Fibroblast of skin of left biceps (primary cell): ENCODE results near the gene VPS45.
A peak's percentile ranks its signal among the peaks of the same experiment; 100 is the strongest.
"Not testable (repeated sequence)": the region's sequence is repeated elsewhere in the genome, so short reads cannot be mapped to it uniquely, and the experiment has no call there.

ENCODE experiments used
- DNase-seq, 2 experiments: peaks; one replicate each; pipeline ENCODE4 v3.0.0-alpha.2; 2013; ENCODE audit warnings: low read depth in 2 of 2

The VPS45 gene

DNA sequence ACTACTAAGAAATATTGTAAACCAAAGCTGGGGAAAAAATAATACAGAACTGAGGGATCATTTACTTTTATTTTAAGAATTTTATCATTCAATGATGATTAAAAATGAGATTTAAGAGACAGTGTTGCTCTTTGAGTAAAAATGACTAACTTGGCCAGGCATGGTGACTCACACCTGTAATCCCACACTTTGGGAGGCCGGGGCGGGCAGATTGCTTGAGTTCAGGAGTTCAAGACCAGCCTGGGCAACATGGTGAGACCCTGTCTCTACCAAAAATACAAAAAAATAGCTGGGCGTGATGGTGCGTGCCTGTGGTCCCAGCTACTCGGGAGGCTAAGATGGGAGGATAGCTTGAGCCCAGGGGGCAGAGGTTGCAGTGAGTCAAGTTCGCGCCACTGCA is 60.3 kb downstream of the VPS45 start:
- DNase-seq = no peak

DNA sequence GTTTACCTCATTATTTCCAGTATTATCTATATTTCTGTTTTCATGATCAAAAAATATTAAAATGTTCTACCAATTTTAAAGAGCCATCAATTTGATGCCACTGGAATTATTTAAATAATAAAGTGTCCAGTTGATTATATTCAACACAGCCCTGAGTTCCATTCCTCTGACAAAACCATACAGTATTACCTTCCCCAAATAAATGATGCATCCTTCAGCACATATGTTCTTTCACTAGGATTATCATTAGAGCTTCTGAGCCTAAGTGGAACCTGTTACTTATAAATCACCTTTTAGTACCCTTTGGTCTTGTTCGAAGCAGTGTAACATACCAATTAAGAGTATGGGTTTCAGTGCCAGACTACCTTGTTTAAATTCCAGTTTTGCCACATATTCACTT is 64.8 kb downstream of the VPS45 start:
- DNase-seq = no peak

DNA sequence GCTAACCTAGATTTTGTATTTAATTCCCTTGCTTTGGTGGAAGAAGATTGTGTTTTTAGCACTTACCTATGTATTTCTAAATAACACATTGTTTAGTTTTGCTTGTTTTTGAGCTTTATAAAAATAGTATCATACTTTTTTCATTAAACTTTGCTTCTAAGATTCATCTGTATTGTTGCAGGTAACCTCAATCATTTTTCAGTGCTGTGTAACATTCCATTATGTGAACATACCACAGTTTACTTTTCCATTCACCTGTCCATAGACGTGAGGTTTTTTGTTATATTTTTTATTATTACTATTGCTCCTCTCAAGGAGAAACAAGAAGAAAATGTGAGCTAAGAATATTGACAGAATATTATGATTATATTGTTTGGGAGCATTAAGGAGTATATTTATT is 67.0 kb downstream of the VPS45 start:
- DNase-seq = no peak

DNA sequence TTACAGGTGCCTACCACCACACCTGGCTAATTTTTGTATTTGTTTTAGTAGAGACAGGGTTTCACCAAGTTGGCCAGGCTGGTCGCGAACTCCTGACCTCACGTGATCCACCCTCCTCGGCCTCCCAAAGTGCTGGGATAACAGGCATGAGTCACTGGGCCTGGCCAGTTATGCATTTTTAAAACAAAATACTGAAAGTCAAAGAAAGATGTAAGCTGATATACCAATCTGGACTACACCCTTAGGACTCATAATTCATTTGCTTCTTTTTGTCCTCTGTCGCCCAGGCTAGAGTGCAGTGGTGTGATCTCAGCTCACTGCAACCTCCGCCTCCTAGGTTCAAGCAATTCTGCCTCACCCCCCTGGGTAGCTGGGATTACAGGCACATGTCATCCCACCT is 67.8 kb downstream of the VPS45 start:
- DNase-seq = not testable (repeated sequence)

DNA sequence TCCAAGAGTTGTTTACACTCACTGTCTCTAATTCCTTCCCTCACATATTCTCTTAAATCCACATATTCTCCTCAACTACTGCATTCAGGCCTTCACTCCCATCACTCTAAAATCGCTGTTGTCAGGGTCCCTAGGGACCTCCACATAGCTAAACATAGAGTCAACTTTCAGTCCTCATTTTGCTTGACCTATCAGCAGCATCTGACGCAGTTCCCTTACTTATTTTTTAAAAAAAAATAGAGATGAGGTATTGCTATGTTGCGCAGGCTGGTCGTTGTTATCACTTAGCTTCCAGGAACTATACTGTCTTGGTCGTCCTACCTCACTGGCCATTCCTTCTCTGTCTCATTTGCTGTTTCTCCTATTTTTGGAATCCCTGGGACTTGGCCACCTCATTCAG is 70.5 kb downstream of the VPS45 start:
- DNase-seq = no peak

- DNase-seq = no peak
Observed at GRCh38 chr1:150141452-150141851, 73.9 kb downstream of the VPS45 start.

DNA sequence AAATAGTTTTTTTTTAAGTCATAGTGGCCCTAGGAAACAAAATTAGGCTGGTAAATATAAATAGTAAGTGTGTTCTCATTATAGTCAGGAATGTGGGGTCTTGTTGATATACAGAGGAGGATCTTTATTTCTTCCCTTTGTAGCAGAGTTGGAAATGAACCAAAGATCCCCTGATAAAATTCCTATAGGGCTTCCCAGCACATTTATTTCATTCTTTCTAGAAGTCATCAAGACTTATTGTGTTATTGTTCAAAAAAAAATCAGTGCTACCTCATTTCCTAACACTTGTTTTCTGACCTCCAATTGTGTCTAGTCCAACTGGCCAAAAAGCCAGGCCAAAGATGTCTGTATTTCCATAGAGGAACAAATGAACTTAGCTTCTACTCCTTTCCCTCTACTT is 74.5 kb downstream of the VPS45 start:
- DNase-seq = no peak

GRCh38 chr1:150144606-150145005 is 77.0 kb downstream of the VPS45 start:
- DNase-seq = no peak

DNA sequence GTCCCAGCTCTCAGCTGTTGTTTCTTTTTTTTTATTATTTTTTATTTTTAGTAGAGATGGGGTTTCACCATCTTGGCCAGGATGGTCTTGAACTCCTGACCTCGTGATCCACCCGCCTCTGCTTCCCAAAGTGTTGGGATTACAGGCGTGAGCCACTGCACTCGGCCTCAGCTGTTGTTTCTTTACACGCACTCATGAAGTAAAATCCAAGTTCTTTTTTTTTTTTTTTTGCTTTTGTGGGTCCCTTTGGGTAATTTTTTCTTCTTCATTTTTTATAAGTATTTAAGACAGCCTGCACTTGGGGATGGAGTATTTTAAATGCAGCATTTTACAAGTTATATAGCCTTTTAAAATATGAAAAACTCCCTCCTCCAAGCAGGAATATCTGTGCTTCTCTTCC is 78.4 kb downstream of the VPS45 start:
- DNase-seq = not testable (repeated sequence)

DNA sequence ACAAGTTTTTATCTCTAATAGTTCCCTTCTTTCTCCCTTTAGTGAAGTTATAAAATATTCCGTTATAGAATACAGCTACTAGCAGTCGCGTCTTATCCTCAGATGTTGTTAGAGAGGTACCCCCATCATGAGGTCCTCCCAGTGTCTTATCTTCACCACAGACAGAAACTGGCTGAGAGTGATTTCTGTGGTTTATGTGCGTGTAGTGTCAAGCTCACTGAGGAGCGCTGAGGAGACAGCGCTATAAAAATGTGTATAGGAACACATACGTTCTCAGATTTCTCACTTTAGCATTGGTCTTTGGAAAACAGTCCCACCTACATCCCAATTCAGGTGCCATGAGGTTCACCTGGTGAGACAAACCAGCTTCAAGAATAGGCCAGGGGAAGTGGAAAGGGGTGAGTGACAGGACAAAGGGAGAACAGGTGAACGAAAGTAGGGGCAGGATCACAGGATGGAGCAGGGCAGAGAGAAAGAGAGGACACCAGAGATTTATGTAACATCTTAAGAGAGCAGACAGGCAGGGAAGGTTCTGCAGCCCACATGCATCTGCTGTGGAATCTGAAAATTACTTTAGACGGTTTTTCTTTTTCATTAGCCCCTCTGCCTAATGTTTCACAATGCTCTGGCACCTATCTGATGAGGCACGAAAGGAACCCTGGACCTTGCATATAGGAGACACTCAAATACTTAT is 79.4 kb downstream of the VPS45 start:
- DNase-seq = no peak

DNA sequence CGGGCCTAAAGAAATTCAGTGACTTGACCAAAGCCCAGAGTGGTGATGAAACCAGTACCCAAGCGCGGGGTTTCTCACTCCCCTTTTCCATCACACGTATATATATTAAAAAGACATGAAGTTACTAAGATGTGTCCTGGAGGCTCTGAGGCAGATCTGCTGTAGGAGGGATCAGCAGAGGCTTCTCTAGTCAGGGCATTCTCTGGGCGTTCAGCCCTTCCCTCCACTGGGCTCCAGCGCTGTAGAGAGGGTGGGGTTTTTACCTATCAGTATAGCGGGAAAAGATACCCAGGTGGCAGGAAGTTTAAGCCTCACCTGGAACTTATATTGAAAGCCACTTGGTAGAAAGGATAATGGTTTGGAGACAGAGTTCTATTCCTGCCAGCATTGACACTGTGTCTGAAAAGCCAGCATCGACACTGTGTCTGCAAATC is 81.3 kb downstream of the VPS45 start:
- DNase-seq = no peak

- peak; percentile 67 to 69 for DNase-seq
Observed at GRCh38 chr1:150149271-150150132, 81.9 kb downstream of the VPS45 start, which contains the start of gene PLEKHO1. Gene PLEKHO1, plus strand, starts transcription at chr1:150149916. Its CDS starts 342 bp downstream, at chr1:150150258.

GRCh38 chr1:150150133-150151021 is 82.8 kb downstream of the VPS45 start:
- no peak for DNase-seq

DNA sequence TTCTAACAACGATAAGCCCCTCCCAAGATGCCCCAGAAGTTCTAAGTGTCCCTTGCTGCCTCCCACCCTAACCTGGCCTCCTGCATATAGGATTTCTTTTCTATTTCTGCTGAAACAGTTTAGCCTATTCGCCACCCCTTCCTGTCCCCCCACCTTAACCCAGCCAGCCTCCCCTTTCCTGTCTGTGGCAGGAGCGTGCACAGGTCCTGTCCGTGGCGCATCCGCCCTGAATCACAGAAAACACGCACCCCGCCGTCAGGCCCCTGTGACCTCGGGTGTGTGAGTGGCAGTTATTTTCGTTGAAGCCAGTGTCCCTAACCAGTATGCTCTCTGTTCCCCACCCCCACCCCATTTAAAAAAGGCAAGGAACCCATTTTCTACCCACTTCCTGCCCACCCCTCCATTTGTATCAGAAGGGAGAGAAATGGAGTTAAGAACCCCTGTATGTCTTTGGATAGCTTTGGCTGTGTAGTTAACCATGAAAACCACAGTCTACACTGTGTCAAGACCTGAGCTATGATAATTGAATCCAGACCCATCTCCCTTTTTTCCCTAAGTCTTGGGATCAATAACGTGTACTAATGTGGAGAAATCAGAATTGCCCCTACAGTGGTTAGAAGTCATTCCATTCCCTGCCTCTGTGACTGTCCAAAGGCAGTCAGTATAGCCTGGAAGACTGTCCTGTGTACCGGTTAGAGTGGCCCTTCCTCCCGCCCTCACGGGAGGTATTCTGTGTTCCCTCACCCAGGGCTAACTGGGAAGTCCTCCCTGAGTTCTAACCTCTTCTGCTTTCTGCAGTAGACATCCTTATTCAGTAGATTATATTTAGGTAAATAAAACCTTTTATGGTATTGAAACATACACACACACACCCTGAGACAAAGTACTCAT is 84.0 kb downstream of the VPS45 start:
- no peak for DNase-seq

DNA sequence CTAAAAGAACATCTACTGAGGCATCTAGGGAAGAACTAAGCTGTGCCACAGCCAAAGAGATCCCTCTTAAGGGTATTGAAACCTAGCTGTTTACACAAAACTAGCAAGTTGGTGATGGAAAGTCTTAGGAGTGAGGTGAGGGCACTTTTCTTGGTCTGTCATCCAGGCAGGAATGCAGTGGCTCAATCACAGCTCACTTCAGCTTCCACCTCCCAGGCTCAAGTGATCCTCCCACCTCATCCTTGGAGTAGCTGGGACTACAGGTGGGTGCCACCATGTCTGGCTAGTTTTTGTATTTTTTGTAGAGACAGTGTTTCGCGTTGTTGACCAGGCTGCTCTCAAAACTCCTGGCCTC is 84.6 kb downstream of the VPS45 start:
- DNase-seq = no peak

DNA sequence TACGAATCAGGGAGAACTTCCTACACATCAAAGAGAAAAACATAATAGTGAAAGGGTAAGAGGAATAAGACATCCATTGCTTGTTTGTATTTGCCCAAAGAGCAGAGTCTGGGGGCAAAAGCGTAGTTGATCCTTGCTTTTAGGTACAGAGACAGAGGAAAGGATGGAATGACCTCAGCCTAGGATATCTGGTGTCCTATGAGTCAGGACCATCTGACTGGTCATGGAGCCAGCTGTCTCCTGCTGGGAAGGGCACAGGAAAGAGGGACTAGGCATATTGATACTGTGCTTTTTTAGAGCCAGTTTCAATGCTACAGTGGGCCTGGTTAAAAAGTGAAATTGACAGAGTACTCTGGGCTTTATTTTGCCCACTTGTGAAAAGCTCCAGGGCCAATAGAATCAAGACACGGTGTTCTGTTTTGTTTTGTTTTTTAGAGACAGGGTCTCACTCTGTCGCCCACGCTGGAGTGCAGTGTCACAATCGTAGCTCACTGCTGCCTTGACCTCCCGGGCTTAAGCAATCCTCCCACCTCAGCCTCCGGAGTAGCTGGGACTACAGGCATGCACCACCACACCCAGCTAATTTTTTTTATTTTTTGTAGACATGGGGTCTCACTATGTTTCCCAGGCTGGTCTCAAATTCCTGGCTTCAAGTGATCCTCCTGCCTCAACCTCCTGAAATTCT is 85.3 kb downstream of the VPS45 start:
- DNase-seq = no peak

GRCh38 chr1:150154143-150154542 is 86.6 kb downstream of the VPS45 start:
- DNase-seq = no peak

DNA sequence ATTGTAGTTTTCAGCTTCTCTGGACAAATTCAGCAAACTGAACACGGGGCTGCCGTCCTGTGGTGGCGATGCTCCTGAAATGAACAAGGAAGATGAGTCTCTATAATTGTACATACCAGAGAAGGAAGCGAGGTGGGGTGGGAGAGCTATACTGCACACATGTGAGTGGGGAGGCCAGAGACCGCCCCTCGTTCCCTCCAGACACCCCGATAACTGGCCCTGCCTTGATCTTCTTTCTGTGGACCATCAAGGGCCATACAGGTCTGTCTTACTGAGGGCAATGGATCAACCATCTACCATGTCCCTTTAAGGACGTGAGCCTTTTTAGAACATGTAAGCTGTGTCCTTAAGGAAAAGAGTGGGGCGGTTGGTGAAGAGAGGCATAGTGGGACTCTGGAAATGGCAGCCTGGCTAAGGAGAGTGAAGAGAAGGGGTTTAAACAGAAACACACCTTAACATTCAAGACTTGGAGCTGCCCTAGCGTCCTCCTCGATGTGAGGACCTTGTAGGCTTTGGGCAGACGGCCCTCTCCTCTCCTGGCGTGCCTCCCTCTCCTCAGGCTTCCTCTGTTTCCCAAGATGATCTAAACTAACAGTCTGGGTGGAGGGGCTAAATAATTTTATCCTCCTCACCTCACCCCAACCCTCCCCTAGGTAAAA is 88.0 kb downstream of the VPS45 start:
- no peak for DNase-seq

GRCh38 chr1:150156868-150157603 is 89.5 kb downstream of the VPS45 start:
- DNase-seq = no peak
